ENCODE results near the gene ASCL5. TPM values are rescaled to one million over a fixed set of nuclear protein-coding genes. Genes with fewer than 3 reads are reported as not detected.
A peak's percentile ranks its signal among the peaks of the same experiment; 100 is the strongest.

ASCL5 gene
- total and polyA plus RNA-seq, 2 of the 13 experiments (the other 11 are each of a cell fraction or from before 2014, with no cell fraction given): not detected

DNA sequence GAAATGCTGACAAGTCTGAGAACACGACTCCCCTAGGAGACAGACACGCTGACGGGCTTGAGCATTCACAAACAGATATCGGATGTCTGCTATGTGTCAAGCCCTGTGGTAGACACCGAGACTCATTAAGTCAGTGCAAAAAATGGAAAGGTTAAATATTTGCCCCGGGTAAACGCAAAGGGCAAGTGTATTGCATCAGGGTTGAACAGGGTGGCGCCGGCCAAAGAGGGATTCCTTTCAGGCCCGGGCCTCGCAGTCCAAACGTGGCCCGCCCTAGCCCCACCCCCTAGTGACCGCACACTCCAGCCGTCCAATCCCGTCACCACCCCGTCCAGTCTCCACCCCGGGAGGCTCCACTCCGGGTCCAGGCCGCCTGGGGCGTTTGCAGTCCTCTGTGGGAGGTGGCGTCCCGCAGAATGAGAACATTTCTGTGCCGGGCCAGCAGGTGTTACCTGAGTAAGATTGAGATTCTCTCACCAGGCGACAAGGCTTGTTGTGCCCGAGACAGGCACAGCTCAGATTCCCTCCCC, 43.6 kb upstream of the ASCL5 start (continued):
- TF ChIP-seq ZNF776 (CRISPR knock-in tag; IDR thresholded peaks at IDR 0.05): peak; percentile 72; the same call in 1 of the 2 replicates
- TF ChIP-seq KDM2A (CRISPR knock-in tag; IDR thresholded peaks at IDR 0.05; ENCODE audit: borderline replicate concordance, low read depth): peak; percentile 12; the same call in 1 of the 2 replicates
- TF ChIP-seq TGIF2 (CRISPR knock-in tag; IDR thresholded peaks at IDR 0.05): peak; percentile 94
- TF ChIP-seq FOSL1 (CRISPR knock-in tag; IDR thresholded peaks at IDR 0.05; ENCODE audit: borderline replicate concordance): no peak
- TF ChIP-seq ZNF550 (CRISPR knock-in tag; IDR thresholded peaks at IDR 0.05; ENCODE audit: borderline replicate concordance): no peak
- peak; percentile 39 for TF ChIP-seq PHF5A (CRISPR knock-in tag; IDR thresholded peaks at IDR 0.05; ENCODE audit: low read depth, unreplicated experiment)
- TF ChIP-seq FOXM1 (CRISPR knock-in tag; IDR thresholded peaks at IDR 0.05): no peak
- TF ChIP-seq, protein P1, sequence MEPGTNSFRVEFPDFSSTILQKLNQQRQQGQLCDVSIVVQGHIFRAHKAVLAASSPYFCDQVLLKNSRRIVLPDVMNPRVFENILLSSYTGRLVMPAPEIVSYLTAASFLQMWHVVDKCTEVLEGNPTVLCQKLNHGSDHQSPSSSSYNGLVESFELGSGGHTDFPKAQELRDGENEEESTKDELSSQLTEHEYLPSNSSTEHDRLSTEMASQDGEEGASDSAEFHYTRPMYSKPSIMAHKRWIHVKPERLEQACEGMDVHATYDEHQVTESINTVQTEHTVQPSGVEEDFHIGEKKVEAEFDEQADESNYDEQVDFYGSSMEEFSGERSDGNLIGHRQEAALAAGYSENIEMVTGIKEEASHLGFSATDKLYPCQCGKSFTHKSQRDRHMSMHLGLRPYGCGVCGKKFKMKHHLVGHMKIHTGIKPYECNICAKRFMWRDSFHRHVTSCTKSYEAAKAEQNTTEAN (CRISPR knock-in tag; conservative IDR thresholded peaks at IDR 0.05): peak; percentile 72
- TF ChIP-seq HOXA3 (CRISPR knock-in tag; IDR thresholded peaks at IDR 0.05): peak; percentile 82
- no peak; the same call in 1 of the 2 replicates for TF ChIP-seq CHD4 (IDR thresholded peaks at IDR 0.05; ENCODE audit: borderline replicate concordance, low read length)
- TF ChIP-seq, protein P2, sequence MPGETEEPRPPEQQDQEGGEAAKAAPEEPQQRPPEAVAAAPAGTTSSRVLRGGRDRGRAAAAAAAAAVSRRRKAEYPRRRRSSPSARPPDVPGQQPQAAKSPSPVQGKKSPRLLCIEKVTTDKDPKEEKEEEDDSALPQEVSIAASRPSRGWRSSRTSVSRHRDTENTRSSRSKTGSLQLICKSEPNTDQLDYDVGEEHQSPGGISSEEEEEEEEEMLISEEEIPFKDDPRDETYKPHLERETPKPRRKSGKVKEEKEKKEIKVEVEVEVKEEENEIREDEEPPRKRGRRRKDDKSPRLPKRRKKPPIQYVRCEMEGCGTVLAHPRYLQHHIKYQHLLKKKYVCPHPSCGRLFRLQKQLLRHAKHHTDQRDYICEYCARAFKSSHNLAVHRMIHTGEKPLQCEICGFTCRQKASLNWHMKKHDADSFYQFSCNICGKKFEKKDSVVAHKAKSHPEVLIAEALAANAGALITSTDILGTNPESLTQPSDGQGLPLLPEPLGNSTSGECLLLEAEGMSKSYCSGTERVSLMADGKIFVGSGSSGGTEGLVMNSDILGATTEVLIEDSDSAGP (CRISPR knock-in tag; IDR thresholded peaks at IDR 0.05; ENCODE audit: borderline replicate concordance): no peak
- peak; percentile 93 for TF ChIP-seq TBX3 (IDR thresholded peaks at IDR 0.05; ENCODE audit: borderline replicate concordance)
- TF ChIP-seq, protein P3, sequence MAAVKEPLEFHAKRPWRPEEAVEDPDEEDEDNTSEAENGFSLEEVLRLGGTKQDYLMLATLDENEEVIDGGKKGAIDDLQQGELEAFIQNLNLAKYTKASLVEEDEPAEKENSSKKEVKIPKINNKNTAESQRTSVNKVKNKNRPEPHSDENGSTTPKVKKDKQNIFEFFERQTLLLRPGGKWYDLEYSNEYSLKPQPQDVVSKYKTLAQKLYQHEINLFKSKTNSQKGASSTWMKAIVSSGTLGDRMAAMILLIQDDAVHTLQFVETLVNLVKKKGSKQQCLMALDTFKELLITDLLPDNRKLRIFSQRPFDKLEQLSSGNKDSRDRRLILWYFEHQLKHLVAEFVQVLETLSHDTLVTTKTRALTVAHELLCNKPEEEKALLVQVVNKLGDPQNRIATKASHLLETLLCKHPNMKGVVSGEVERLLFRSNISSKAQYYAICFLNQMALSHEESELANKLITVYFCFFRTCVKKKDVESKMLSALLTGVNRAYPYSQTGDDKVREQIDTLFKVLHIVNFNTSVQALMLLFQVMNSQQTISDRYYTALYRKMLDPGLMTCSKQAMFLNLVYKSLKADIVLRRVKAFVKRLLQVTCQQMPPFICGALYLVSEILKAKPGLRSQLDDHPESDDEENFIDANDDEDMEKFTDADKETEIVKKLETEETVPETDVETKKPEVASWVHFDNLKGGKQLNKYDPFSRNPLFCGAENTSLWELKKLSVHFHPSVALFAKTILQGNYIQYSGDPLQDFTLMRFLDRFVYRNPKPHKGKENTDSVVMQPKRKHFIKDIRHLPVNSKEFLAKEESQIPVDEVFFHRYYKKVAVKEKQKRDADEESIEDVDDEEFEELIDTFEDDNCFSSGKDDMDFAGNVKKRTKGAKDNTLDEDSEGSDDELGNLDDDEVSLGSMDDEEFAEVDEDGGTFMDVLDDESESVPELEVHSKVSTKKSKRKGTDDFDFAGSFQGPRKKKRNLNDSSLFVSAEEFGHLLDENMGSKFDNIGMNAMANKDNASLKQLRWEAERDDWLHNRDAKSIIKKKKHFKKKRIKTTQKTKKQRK (IDR thresholded peaks at IDR 0.05; ENCODE audit: low read length): no peak
- TF ChIP-seq NCOA5 (CRISPR knock-in tag; IDR thresholded peaks at IDR 0.05): no peak
- TF ChIP-seq HMG20A (CRISPR knock-in tag; IDR thresholded peaks at IDR 0.05; ENCODE audit: borderline replicate concordance): peak; percentile 91
- TF ChIP-seq, protein P4, sequence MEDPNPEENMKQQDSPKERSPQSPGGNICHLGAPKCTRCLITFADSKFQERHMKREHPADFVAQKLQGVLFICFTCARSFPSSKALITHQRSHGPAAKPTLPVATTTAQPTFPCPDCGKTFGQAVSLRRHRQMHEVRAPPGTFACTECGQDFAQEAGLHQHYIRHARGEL (CRISPR knock-in tag; IDR thresholded peaks at IDR 0.05): no peak
- no peak for TF ChIP-seq ZNF773 (CRISPR knock-in tag; IDR thresholded peaks at IDR 0.05; ENCODE audit: borderline replicate concordance)
- TF ChIP-seq ZNF782 (CRISPR knock-in tag; IDR thresholded peaks at IDR 0.05; ENCODE audit: borderline replicate concordance): peak; percentile 67; the same call in 1 of the 2 replicates
- peak; percentile 57; the same call in 1 of the 2 replicates for TF ChIP-seq YEATS2 (CRISPR knock-in tag; IDR thresholded peaks at IDR 0.05; ENCODE audit: borderline replicate concordance)
- TF ChIP-seq ZFP37 (CRISPR knock-in tag; IDR thresholded peaks at IDR 0.05; ENCODE audit: borderline replicate concordance): no peak
- TF ChIP-seq, protein P5, sequence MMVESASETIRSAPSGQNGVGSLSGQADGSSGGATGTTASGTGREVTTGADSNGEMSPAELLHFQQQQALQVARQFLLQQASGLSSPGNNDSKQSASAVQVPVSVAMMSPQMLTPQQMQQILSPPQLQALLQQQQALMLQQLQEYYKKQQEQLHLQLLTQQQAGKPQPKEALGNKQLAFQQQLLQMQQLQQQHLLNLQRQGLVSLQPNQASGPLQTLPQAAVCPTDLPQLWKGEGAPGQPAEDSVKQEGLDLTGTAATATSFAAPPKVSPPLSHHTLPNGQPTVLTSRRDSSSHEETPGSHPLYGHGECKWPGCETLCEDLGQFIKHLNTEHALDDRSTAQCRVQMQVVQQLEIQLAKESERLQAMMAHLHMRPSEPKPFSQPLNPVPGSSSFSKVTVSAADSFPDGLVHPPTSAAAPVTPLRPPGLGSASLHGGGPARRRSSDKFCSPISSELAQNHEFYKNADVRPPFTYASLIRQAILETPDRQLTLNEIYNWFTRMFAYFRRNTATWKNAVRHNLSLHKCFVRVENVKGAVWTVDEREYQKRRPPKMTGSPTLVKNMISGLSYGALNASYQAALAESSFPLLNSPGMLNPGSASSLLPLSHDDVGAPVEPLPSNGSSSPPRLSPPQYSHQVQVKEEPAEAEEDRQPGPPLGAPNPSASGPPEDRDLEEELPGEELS (CRISPR knock-in tag; IDR thresholded peaks at IDR 0.05): peak; percentile 91
- TF ChIP-seq KDM4B (CRISPR knock-in tag; IDR thresholded peaks at IDR 0.05): no peak; the same call in 1 of the 2 replicates
